ENCODE measurements around the gene ALDH4A1.

DNA sequence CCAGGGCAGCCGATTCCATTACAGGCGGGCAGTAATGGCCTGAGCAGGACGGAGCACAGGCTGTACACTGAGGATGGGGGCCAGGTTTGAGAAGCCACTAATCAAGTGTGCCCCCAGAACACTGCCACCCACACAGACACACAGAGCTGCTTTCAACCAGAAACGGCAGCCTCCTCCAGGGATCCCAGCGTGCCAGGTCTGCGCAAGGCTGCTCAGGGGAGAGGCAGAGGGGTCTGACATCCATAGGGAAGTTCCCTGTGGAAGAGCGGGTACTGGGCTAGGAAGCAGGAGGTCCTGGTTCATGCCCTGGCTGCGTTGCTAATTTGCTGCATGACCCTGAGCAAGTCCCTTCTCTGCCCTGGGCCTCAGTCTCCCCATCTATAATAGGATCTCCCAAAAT, 26.1 kb upstream of the ALDH4A1 start:
- TF ChIP-seq TEAD4 (IDR thresholded peaks at IDR 0.05) (no peak), EP300 (IDR thresholded peaks at IDR 0.05; ENCODE audit: borderline replicate concordance) (no peak), CREB1 (IDR thresholded peaks at IDR 0.05; ENCODE audit: low read depth) (no peak), RAD21 (IDR thresholded peaks at IDR 0.05; ENCODE audit: low read depth) (no peak), CEBPB (IDR thresholded peaks at IDR 0.05) (no peak)
